ENCODE data around the gene RGS7. TPM values are rescaled to one million over a fixed set of nuclear protein-coding genes. Genes with fewer than 3 reads are reported as not detected.
"Not testable (repeated sequence)": the region's sequence is repeated elsewhere in the genome, so short reads cannot be mapped to it uniquely, and the experiment has no call there.

RGS7 gene
- total and polyA plus RNA-seq, 7 donors, result 0.04 TPM; not detected in 6

- DNase-seq, result no peak
- Histone ChIP-seq H3K27me3 (ENCODE audit: insufficient read depth in 3 of 3, low read length in 2 of 3) (no peaks in the 10 kb centered on the region), H3K36me3 (ENCODE audit: insufficient read depth in 1 of 2, low read depth in 1 of 2) (no peaks in the 10 kb centered on the region), H3K27ac (no peak overlapping the region), H3K4me1 (no peaks in the 10 kb centered on the region), H3K4me3 (no peak overlapping the region), H3K9me3 (no peaks in the 10 kb centered on the region)
- intact Hi-C loops (cut with DNase I), result no loop called here
- 21 to 27% (median 26%) methylated on average over 2 of the region's 2 CpGs for WGBS, 3 donors
- TF ChIP-seq CTCF (IDR thresholded peaks at IDR 0.05), result no peak
- no peak for ATAC-seq
These were observed 613.3 kb downstream of the RGS7 start for GRCh38 chr1:240743705-240744104.

- no peak overlapping the region for H3K4me3 ChIP-seq
- no peak for TF ChIP-seq CTCF (IDR thresholded peaks at IDR 0.05)
- no peaks in the 10 kb centered on the region for H3K36me3 ChIP-seq (ENCODE audit: insufficient read depth in 1 of 2, low read depth in 1 of 2)
- no peak for DNase-seq
- intact Hi-C loops (cut with DNase I), result no loop called here
- no peaks in the 10 kb centered on the region for H3K9me3 ChIP-seq
- 65 to 76% (median 73%) methylated on average over 1 of the region's 1 CpG for WGBS, 3 donors
- H3K27me3 ChIP-seq (ENCODE audit: insufficient read depth in 3 of 3, low read length in 2 of 3), result no peaks in the 10 kb centered on the region
- H3K27ac ChIP-seq, result no peak overlapping the region
- H3K4me1 ChIP-seq, result no peaks in the 10 kb centered on the region
- no peak for ATAC-seq
These were observed 617.3 kb downstream of the RGS7 start for GRCh38 chr1:240739754-240740153.

GRCh38 chr1:240739139-240739538, 617.9 kb downstream of the RGS7 start:
- Histone ChIP-seq H3K4me1 (no peaks in the 10 kb centered on the region), H3K36me3 (ENCODE audit: insufficient read depth in 1 of 2, low read depth in 1 of 2) (no peaks in the 10 kb centered on the region), H3K4me3 (no peak overlapping the region), H3K27ac (no peak overlapping the region), H3K27me3 (ENCODE audit: insufficient read depth in 3 of 3, low read length in 2 of 3) (no peaks in the 10 kb centered on the region), H3K9me3 (no peaks in the 10 kb centered on the region)
- ATAC-seq (no peak), DNase-seq (no peak)
- intact Hi-C loops (cut with DNase I), result no loop called here
- TF ChIP-seq CTCF (IDR thresholded peaks at IDR 0.05), result no peak

GRCh38 chr1:240737766-240738265, 619.2 kb downstream of the RGS7 start:
- ATAC-seq (no peak), DNase-seq (no peak)
- no peaks in the 10 kb centered on the region for H3K9me3 ChIP-seq
- H3K27me3 ChIP-seq (ENCODE audit: insufficient read depth in 3 of 3, low read length in 2 of 3), result no peaks in the 10 kb centered on the region
- WGBS, 3 donors, result 79 to 83% (median 80%) methylated on average over 6 of the region's 6 CpGs
- H3K27ac ChIP-seq, result no peak overlapping the region
- H3K36me3 ChIP-seq (ENCODE audit: insufficient read depth in 1 of 2, low read depth in 1 of 2), result no peaks in the 10 kb centered on the region
- intact Hi-C loops (cut with DNase I), result no loop called here
- TF ChIP-seq CTCF (IDR thresholded peaks at IDR 0.05), result no peak
- no peak overlapping the region for H3K4me3 ChIP-seq
- H3K4me1 ChIP-seq, result no peaks in the 10 kb centered on the region

GRCh38 chr1:240737298-240737697, 619.7 kb downstream of the RGS7 start:
- intact Hi-C loops (cut with DNase I), result no loop called here
- ATAC-seq, result no peak
- no peaks in the 10 kb centered on the region for H3K9me3 ChIP-seq
- WGBS, 3 donors, result 78 to 84% (median 80%) methylated on average over 4 of the region's 4 CpGs
- TF ChIP-seq CTCF (IDR thresholded peaks at IDR 0.05), result no peak
- H3K27ac ChIP-seq, result no peak overlapping the region
- H3K27me3 ChIP-seq (ENCODE audit: insufficient read depth in 3 of 3, low read length in 2 of 3), result no peaks in the 10 kb centered on the region
- H3K36me3 ChIP-seq (ENCODE audit: insufficient read depth in 1 of 2, low read depth in 1 of 2), result no peaks in the 10 kb centered on the region
- H3K4me3 ChIP-seq, result no peak overlapping the region
- no peaks in the 10 kb centered on the region for H3K4me1 ChIP-seq
- DNase-seq, result no peak

GRCh38 chr1:240734705-240735104, 622.3 kb downstream of the RGS7 start:
- not testable (repeated sequence) for H3K36me3 ChIP-seq (ENCODE audit: insufficient read depth in 1 of 2, low read depth in 1 of 2); H3K4me3 ChIP-seq; H3K4me1 ChIP-seq; H3K9me3 ChIP-seq; ATAC-seq; H3K27ac ChIP-seq; DNase-seq; H3K27me3 ChIP-seq (ENCODE audit: insufficient read depth in 3 of 3, low read length in 2 of 3)
- 76 to 80% (median 80%) methylated on average over 3 of the region's 3 CpGs for WGBS, 3 donors
- intact Hi-C loops (cut with DNase I), result loop anchor here in 1 of 2 donors (5.0 kb wide), 1 partner anchor 213 kb away; no protein-coding TSS in a partner anchor

All from psoas muscle (tissue), 8 donors.